Parathyroid adenoma (tissue), 2 donors: Measurements from ENCODE around the gene ERVH48-1.

ENCODE experiments used
- H2AFZ ChIP-seq: fragments of 300-600 bp; sonication (generic); one replicate; pipeline ENCODE4 v1.7.0; 2017; ENCODE audit warnings: antibody characterized with exemption, mild to moderate bottlenecking
- H3K27ac ChIP-seq: fragments of 300-600 bp; sonication (generic); one replicate; pipeline ENCODE4 v1.7.0; 2017
- H3K27me3 ChIP-seq: fragments of 300-600 bp; sonication (generic); one replicate; pipeline ENCODE4 v1.7.0; 2017; ENCODE audit warnings: low read length; ENCODE audit not compliant: control insufficient read depth, insufficient read depth
- H3K36me3 ChIP-seq: fragments of 300-600 bp; sonication (generic); one replicate; pipeline ENCODE4 v1.7.0; 2017; ENCODE audit warnings: low read length; ENCODE audit not compliant: control insufficient read depth, insufficient read depth
- H3K4me1 ChIP-seq: fragments of 300-600 bp; sonication (generic); one replicate; pipeline ENCODE4 v1.7.0; 2017; ENCODE audit warnings: control low read depth
- H3K4me2 ChIP-seq: fragments of 300-600 bp; sonication (generic); one replicate; pipeline ENCODE4 v1.7.0; 2017; ENCODE audit warnings: low read length
- H3K4me3 ChIP-seq: fragments of 300-600 bp; sonication (generic); one replicate; pipeline ENCODE4 v1.7.0; 2017; ENCODE audit warnings: low read depth, low read length
- H3K79me2 ChIP-seq: fragments of 300-600 bp; sonication (generic); one replicate; pipeline ENCODE4 v1.7.0; 2017; ENCODE audit warnings: control low read depth
- H3K9ac ChIP-seq: fragments of 300-600 bp; sonication (generic); one replicate; pipeline ENCODE4 v1.7.0; 2017; ENCODE audit warnings: mild to moderate bottlenecking
- H3K9me3 ChIP-seq: fragments of 300-600 bp; sonication (generic); one replicate; pipeline ENCODE4 v1.7.0; 2017; ENCODE audit warnings: low read length; ENCODE audit not compliant: control insufficient read depth
- TF ChIP-seq, protein P1 (sequence below): fragments of 300-600 bp; sonication (generic); IDR thresholded peaks from one replicate; pipeline ENCODE4 v1.7.0; 2017; ENCODE audit warnings: antibody characterized with exemption, mild to moderate bottlenecking
- donor health status: primary hyperparathyroidism.

Gene ERVH48-1

DNA sequence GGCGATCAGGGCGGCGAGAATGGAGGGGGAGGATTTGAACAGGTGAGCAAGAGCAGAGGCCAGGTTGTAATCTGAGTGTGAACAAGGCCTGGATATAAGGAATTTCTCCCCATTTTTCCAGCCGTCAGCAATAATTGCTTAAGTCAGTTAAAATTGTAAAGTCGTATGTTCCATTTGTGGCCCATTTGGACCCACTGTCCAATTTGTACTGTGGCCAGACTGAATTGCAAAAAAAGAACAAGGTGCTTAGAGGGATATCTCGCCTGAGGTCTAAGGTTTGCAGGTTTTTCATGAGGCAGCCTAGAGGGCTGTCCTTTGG is 1.0 kb downstream of the ERVH48-1 start:
- Histone ChIP-seq H3K79me2 (peaks cover 3% of the 10 kb centered on the region), H3K4me1 (no peaks in the 10 kb centered on the region), H3K27me3 (no peaks in the 10 kb centered on the region), H3K4me2 (no peak overlapping the region), H3K9me3 (no peaks in the 10 kb centered on the region), H3K9ac (no peak overlapping the region), H3K4me3 (no peak overlapping the region), H3K36me3 (no peaks in the 10 kb centered on the region), H3K27ac (no peak overlapping the region), H2AFZ (no peak overlapping the region)
- TF ChIP-seq, protein P1, sequence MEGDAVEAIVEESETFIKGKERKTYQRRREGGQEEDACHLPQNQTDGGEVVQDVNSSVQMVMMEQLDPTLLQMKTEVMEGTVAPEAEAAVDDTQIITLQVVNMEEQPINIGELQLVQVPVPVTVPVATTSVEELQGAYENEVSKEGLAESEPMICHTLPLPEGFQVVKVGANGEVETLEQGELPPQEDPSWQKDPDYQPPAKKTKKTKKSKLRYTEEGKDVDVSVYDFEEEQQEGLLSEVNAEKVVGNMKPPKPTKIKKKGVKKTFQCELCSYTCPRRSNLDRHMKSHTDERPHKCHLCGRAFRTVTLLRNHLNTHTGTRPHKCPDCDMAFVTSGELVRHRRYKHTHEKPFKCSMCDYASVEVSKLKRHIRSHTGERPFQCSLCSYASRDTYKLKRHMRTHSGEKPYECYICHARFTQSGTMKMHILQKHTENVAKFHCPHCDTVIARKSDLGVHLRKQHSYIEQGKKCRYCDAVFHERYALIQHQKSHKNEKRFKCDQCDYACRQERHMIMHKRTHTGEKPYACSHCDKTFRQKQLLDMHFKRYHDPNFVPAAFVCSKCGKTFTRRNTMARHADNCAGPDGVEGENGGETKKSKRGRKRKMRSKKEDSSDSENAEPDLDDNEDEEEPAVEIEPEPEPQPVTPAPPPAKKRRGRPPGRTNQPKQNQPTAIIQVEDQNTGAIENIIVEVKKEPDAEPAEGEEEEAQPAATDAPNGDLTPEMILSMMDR, result no peak

DNA sequence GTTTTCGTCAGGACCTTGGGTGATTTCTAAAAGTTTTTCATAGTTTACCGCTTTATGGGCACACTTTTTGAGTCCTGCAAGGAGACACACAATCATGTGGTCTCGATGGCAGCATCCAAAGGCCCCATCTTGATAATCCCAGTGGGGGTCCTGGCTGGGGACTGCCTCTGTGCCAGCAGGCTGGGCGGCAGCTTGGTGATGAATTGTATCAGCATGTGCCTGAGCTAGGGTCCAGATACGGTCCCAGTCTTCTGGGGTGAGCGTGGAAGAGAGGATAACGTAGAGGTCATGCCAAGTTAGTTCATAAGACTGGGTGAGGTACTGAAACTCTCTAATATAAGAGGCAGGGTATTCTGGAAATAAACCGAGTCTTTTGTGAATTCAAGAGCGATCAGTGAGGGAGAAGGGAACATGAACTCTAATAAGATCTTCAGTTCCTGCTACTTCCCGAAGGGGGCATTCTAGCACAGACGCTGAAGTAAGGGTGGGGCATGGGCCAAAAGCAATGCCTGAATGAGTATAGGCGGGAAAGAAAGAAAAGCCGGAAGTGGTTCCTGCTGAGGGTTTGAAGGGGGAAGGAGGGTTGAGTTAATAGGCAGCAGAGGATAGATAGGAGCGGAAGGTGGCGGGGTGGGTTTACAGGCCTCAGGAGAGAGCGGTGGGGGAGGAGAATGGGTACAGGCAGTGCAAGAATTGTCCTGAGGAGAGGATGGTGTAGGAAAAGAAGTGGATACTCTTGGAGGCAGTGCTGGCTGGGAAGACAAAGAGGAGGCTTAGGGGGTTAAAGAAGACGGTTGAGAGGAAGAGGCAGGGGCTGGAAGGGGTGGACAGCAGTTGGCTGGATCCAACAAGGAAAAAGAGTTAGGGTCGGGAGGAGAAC is 1.6 kb downstream of the ERVH48-1 start:
- no peaks in the 10 kb centered on the region for H3K27me3 ChIP-seq
- H3K9me3 ChIP-seq, result no peaks in the 10 kb centered on the region
- no peak overlapping the region for H3K27ac ChIP-seq
- H3K4me1 ChIP-seq, result no peaks in the 10 kb centered on the region
- peak overlapping the region; percentile 69 for H2AFZ ChIP-seq
- peak overlapping the region; percentile 31 for H3K4me2 ChIP-seq
- H3K9ac ChIP-seq, result no peak overlapping the region
- H3K36me3 ChIP-seq, result no peaks in the 10 kb centered on the region
- H3K79me2 ChIP-seq, result peaks cover 3% of the 10 kb centered on the region
- TF ChIP-seq, protein P1, result peak; percentile 79
- no peak overlapping the region for H3K4me3 ChIP-seq

DNA sequence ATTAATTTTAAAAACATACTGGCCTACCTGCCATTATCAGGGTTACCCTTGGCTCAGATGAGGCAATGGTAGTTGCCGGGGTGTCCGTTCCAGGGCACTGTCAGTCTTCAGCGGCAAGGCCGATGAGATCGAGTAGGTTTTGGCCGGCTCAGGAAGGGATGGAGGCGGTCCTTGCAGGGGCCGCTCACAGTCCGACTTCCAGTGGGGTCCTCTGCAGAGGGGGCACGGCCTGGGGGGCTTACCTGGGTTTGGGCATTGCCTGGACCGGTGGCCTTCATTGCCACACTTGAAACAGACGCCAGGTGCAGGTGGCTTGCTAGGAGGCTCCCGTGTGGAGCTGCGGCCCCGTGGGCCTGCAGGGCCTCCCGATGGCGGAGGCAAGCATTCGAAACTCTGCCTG is 2.5 kb downstream of the ERVH48-1 start:
- H3K27me3 ChIP-seq, result no peaks in the 10 kb centered on the region
- TF ChIP-seq, protein P1, result no peak
- no peaks in the 10 kb centered on the region for H3K9me3 ChIP-seq
- no peak overlapping the region for H3K4me3 ChIP-seq
- peaks cover 3% of the 10 kb centered on the region for H3K79me2 ChIP-seq
- H3K4me1 ChIP-seq, result no peaks in the 10 kb centered on the region
- H2AFZ ChIP-seq, result no peak overlapping the region
- H3K27ac ChIP-seq, result no peak overlapping the region
- H3K36me3 ChIP-seq, result no peaks in the 10 kb centered on the region
- H3K4me2 ChIP-seq, result no peak overlapping the region
- no peak overlapping the region for H3K9ac ChIP-seq

DNA sequence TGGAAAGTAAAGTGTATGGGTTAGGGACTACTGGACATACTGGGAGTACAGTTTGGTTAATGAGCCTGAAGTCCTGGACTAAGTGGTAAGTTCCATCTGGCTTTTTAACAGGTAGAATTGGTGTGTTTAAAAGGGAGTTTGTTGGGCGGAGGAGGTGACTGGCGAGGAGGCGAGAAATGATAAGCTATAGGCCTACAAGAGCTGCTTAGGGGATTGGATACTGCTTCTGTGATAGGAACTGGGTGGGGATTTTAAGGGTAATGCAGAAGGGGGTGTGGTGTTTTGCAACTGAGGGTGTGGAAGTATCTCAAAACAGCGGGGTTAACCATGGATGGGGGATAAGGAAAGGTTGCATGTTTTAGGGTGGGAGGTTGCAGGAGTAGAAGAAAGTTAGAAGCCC is 3.5 kb downstream of the ERVH48-1 start:
- TF ChIP-seq, protein P1, result no peak
- H2AFZ ChIP-seq, result no peak overlapping the region

DNA sequence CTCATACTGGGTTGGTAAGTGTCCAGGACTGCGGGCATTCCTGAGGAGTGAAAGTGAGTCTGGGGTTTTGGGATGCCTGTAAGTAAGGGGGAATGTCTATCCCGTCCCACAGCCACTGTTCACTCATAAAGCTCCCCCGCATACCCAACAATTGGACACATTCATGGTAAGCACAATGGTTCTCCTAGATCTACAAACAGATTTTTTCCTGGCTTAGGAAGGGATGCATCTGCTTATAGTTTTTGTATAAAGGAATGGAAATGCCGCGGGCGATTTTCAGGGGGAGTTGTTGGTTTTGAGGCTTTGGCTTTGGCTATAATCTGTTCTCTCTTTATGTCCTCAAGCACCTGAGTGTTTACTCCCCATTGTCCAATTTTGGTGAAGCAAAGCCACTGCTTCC is 7.1 kb downstream of the ERVH48-1 start:
- Histone ChIP-seq H3K27ac (no peak overlapping the region), H3K79me2 (peaks cover 3% of the 10 kb centered on the region), H2AFZ (no peak overlapping the region), H3K9ac (no peak overlapping the region), H3K27me3 (no peaks in the 10 kb centered on the region), H3K9me3 (no peaks in the 10 kb centered on the region), H3K4me2 (no peak overlapping the region), H3K36me3 (no peaks in the 10 kb centered on the region), H3K4me3 (no peak overlapping the region), H3K4me1 (no peaks in the 10 kb centered on the region)
- TF ChIP-seq, protein P1, result no peak

More for the DNA sequence above, 3.5 kb downstream of the ERVH48-1 start:
- Histone ChIP-seq H3K27ac (no peak overlapping the region), H3K9ac (no peak overlapping the region), H3K4me3 (no peak overlapping the region), H3K36me3 (no peaks in the 10 kb centered on the region), H3K79me2 (peaks cover 3% of the 10 kb centered on the region), H3K4me2 (no peak overlapping the region), H3K9me3 (no peaks in the 10 kb centered on the region), H3K4me1 (no peaks in the 10 kb centered on the region), H3K27me3 (no peaks in the 10 kb centered on the region)
